GM18505 (cell line): ENCODE measurements around the gene CACNB2.
A peak's percentile ranks its signal among the peaks of the same experiment; 100 is the strongest.

Experiments
- ATAC-seq: cut with Tn5 transposase; IDR thresholded peaks from one replicate; pipeline ENCODE4 v1.9.1; 2021; ENCODE audit not compliant: unreplicated experiment
- POLR2A ChIP-seq: IDR thresholded peaks from 4 replicates; pipeline ENCODE4 v1.6.1; 2011; ENCODE audit warnings: borderline replicate concordance; ENCODE audit not compliant: insufficient read depth, insufficient read length; ENCODE audit errors: extremely low read depth

The CACNB2 gene

DNA sequence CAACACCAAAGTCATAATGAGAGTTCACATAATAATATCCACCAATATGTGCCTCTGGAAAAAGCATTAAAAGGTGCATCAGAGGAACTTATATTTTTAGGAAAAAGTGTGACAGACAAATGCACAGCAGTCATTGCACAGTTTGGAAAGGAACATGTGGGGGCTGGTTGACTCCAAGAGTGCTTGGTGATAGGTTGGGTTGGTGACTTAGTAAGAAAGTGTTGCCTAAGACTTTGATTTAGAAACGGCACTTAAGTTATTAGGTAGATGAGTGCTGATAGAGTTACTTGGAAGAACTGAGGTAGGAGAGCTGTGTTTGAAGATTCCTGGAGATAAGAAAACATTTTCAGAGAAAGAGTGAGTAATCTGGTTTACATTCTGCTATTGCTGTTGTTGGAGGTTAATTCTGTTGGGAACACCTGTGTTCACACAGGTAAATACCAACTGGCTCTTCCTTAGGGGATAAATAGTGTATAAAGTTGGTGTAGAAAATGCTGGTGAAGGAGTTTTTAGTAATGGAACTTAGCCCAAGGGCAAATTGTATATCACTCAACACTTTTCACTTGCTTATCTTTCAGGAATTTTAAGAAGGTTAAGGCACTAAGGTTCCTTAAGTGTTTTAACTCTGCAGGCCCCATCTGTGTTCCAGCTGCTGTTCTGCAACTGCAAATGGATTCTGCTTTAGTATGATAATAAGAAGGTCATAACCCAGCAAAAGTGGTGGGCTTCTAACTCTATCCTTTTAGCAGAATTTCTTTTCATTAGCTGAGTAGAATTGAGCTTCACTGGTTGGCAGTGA lies 315.1 kb downstream of the CACNB2 start:
- TF ChIP-seq POLR2A, result no peak
- ATAC-seq, result no peak

DNA sequence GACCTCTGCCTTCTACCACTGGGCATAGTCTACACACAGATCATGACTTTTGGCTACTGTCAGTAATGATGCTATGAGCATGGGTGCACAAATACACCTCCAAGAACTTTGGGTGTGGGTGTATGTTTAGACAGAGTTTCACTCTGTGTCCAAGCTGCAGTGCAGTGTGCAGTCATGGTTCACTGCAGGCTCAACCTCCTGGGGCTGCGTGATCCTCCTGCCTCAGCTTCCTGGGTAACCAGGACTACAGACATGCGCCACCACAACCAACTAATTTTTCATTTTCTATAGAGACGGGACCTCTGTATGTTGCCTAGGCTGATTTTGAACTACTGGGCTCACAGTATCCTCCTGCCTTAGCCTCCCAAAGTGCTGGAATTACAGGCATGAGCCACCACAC lies 316.8 kb downstream of the CACNB2 start:
- peak; percentile 99 for ATAC-seq
- TF ChIP-seq POLR2A, result no peak

DNA sequence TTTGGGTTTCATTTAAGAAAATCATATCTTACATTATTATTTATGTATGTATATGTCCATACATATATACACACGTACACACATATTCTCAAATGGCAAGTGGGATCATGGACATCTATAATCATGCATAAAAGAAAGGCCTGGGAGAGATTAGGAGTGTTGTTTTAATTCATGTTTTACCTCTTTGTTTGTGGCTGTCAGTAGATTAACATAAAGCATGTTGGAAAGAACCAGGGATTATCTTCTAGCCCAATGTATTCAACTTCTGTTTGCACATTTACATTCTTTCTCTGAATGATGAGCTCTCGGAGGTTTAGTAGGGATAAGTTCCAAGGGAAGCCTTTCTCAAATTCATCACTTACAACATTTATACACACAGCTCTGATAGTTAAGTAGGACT lies 319.8 kb downstream of the CACNB2 start:
- TF ChIP-seq POLR2A, result no peak

GRCh38 chr10:18463673-18464211 lies 323.5 kb downstream of the CACNB2 start:
- ATAC-seq, result no peak
- TF ChIP-seq POLR2A, result no peak

More for the DNA sequence above, 319.8 kb downstream of the CACNB2 start:
- no peak for ATAC-seq

- no peak for TF ChIP-seq POLR2A
- no peak for ATAC-seq
These were observed 328.9 kb downstream of the CACNB2 start for GRCh38 chr10:18469125-18469524.

GRCh38 chr10:18472977-18473376 lies 332.8 kb downstream of the CACNB2 start:
- no peak for TF ChIP-seq POLR2A
- ATAC-seq, result no peak

- TF ChIP-seq POLR2A, result no peak
- no peak for ATAC-seq
These were observed 333.3 kb downstream of the CACNB2 start for GRCh38 chr10:18473424-18474117.

DNA sequence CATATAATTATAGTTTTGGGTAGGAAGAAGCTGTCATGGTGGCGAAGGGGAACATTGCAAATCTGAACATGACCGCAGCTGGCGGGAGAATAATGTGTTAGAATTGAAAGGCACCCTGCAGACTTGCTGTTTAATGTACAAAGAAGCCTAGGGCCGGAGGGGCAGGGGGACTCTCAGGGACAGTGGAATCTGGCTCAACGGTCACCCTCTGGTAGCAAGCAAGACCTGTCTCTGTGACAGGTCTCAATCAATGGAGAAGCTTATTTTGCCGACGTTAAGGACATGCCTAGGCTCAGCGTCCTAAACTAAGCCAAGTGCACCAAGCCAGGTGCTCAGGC lies 333.9 kb downstream of the CACNB2 start:
- ATAC-seq, result no peak
- no peak for TF ChIP-seq POLR2A

GRCh38 chr10:18476076-18476647 lies 335.9 kb downstream of the CACNB2 start:
- no peak for ATAC-seq
- TF ChIP-seq POLR2A, result no peak

GRCh38 chr10:18478354-18478753 lies 338.1 kb downstream of the CACNB2 start:
- no peak for ATAC-seq
- TF ChIP-seq POLR2A, result no peak

DNA sequence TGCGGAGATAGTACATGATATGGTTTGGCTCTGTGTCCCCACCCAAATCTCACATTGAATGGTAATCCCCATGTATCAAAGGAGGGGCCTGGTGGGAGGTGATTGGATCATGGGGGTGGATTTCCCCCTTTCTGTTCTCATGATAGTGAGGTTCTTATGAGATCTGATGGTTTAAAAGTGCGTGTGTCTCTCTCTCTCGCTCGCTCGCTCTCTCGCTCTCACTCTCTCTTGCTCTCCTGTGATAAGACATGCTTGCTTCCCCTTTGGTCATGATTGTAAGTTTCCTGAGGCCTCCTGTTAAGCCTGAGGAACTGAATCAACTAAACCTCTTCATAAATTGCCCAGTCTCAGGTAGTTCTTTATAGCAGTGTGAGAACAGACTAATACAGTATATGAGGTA lies 339.3 kb downstream of the CACNB2 start:
- ATAC-seq, result no peak
- no peak for TF ChIP-seq POLR2A

GRCh38 chr10:18483516-18484186 lies 343.4 kb downstream of the CACNB2 start:
- TF ChIP-seq POLR2A, result no peak
- no peak for ATAC-seq

- no peak for TF ChIP-seq POLR2A
- ATAC-seq, result no peak
These were observed 346.2 kb downstream of the CACNB2 start for GRCh38 chr10:18486438-18486837.
